Measurements from ENCODE around the gene PDE6C. TPM values are rescaled to one million over a fixed set of nuclear protein-coding genes. Genes with fewer than 3 reads are reported as not detected.

Gene PDE6C
- total RNA-seq, 1 experiment from 2014 or later, result not detected

- DNase-seq, result no peak
- H3K27me3 Mint-ChIP-seq (ENCODE audit: unreplicated experiment), result peaks cover 21% of the 10 kb centered on the region
- intact Hi-C loops (cut with micrococcal nuclease; ENCODE audit: unreplicated experiment), result no loop called here
- no peaks in the 10 kb centered on the region for H3K9me3 Mint-ChIP-seq (ENCODE audit: low read depth, unreplicated experiment)
- no peaks in the 10 kb centered on the region for H3K36me3 Mint-ChIP-seq (ENCODE audit: insufficient read depth, unreplicated experiment)
- no TSS peak for BruUV-seq (replicated peaks)
- no peak overlapping the region for H3K27ac Mint-ChIP-seq (ENCODE audit: unreplicated experiment)
- CTCF ChIA-PET, result no interaction called here
- H3K4me3 Mint-ChIP-seq (ENCODE audit: low read depth, unreplicated experiment), result no peak overlapping the region
- H3K4me1 Mint-ChIP-seq (ENCODE audit: low read depth, unreplicated experiment), result no peaks in the 10 kb centered on the region
- no peak for TF ChIP-seq CTCF (IDR thresholded peaks at IDR 0.05; ENCODE audit: unreplicated experiment)
These were observed 95.3 kb downstream of the PDE6C start for GRCh38 chr10:93707623-93708022.

- H3K9me3 Mint-ChIP-seq (ENCODE audit: low read depth, unreplicated experiment), result no peaks in the 10 kb centered on the region
- H3K4me3 Mint-ChIP-seq (ENCODE audit: low read depth, unreplicated experiment), result no peak overlapping the region
- H3K27me3 Mint-ChIP-seq (ENCODE audit: unreplicated experiment), result peaks cover 32% of the 10 kb centered on the region
- BruUV-seq (replicated peaks), result no TSS peak
- H3K27ac Mint-ChIP-seq (ENCODE audit: unreplicated experiment), result no peak overlapping the region
- no peaks in the 10 kb centered on the region for H3K4me1 Mint-ChIP-seq (ENCODE audit: low read depth, unreplicated experiment)
- intact Hi-C loops (cut with micrococcal nuclease; ENCODE audit: unreplicated experiment), result no loop called here
- no peaks in the 10 kb centered on the region for H3K36me3 Mint-ChIP-seq (ENCODE audit: insufficient read depth, unreplicated experiment)
- TF ChIP-seq CTCF (IDR thresholded peaks at IDR 0.05; ENCODE audit: unreplicated experiment), result no peak
- CTCF ChIA-PET, result no interaction called here
- DNase-seq, result no peak
These were observed 98.1 kb downstream of the PDE6C start for GRCh38 chr10:93710333-93710909.

GRCh38 chr10:93711891-93712290, 99.6 kb downstream of the PDE6C start:
- Mint-ChIP-seq H3K4me3 (ENCODE audit: low read depth, unreplicated experiment) (no peak overlapping the region), H3K4me1 (ENCODE audit: low read depth, unreplicated experiment) (no peaks in the 10 kb centered on the region), H3K9me3 (ENCODE audit: low read depth, unreplicated experiment) (no peaks in the 10 kb centered on the region), H3K36me3 (ENCODE audit: insufficient read depth, unreplicated experiment) (no peaks in the 10 kb centered on the region), H3K27ac (ENCODE audit: unreplicated experiment) (no peak overlapping the region), H3K27me3 (ENCODE audit: unreplicated experiment) (peaks cover 31% of the 10 kb centered on the region)
- no TSS peak for BruUV-seq (replicated peaks)
- intact Hi-C loops (cut with micrococcal nuclease; ENCODE audit: unreplicated experiment), result no loop called here
- CTCF ChIA-PET, result no interaction called here
- no peak for TF ChIP-seq CTCF (IDR thresholded peaks at IDR 0.05; ENCODE audit: unreplicated experiment)
- DNase-seq, result no peak

- no peaks in the 10 kb centered on the region for H3K36me3 Mint-ChIP-seq (ENCODE audit: insufficient read depth, unreplicated experiment)
- peaks cover 28% of the 10 kb centered on the region for H3K27me3 Mint-ChIP-seq (ENCODE audit: unreplicated experiment)
These were observed 100.3 kb downstream of the PDE6C start for GRCh38 chr10:93712593-93712992.

More at GRCh38 chr10:93712593-93712992, 100.3 kb downstream of the PDE6C start:
- H3K4me3 Mint-ChIP-seq (ENCODE audit: low read depth, unreplicated experiment), result no peak overlapping the region
- H3K27ac Mint-ChIP-seq (ENCODE audit: unreplicated experiment), result no peak overlapping the region
- DNase-seq, result no peak
- no peaks in the 10 kb centered on the region for H3K9me3 Mint-ChIP-seq (ENCODE audit: low read depth, unreplicated experiment)
- intact Hi-C loops (cut with micrococcal nuclease; ENCODE audit: unreplicated experiment), result no loop called here
- CTCF ChIA-PET, result no interaction called here
- H3K4me1 Mint-ChIP-seq (ENCODE audit: low read depth, unreplicated experiment), result no peaks in the 10 kb centered on the region
- BruUV-seq (replicated peaks), result no TSS peak
- no peak for TF ChIP-seq CTCF (IDR thresholded peaks at IDR 0.05; ENCODE audit: unreplicated experiment)

All from Calu3 (cell line).